Islet of Langerhans (tissue), 1 donor: ENCODE results near the gene BOC.

Experiments
- FAIRE-seq: peaks from one replicate; lab custom pipeline; 2011; peaks lifted over from hg19 to GRCh38; lab: Jason Lieb, UNC

Gene BOC

GRCh38 chr3:113186566-113186965, 24.8 kb upstream of the BOC start:
- FAIRE-seq: peak; percentile 51

- no peak for FAIRE-seq
Measured at GRCh38 chr3:113193288-113193687, 18.1 kb upstream of the BOC start.

GRCh38 chr3:113193719-113194118, 17.6 kb upstream of the BOC start:
- no peak for FAIRE-seq

- FAIRE-seq: peak; percentile 94
Measured at GRCh38 chr3:113194823-113195401, 16.4 kb upstream of the BOC start.

- no peak for FAIRE-seq
Measured at GRCh38 chr3:113200351-113200750, 11.0 kb upstream of the BOC start.

- no peak for FAIRE-seq
Measured at GRCh38 chr3:113200946-113201345, 10.4 kb upstream of the BOC start.

- FAIRE-seq: no peak
Measured at GRCh38 chr3:113204371-113204770, 7.0 kb upstream of the BOC start.

GRCh38 chr3:113205481-113205880, 5.9 kb upstream of the BOC start:
- FAIRE-seq: no peak

- FAIRE-seq: no peak
Measured at GRCh38 chr3:113210604-113211329, 590 bp upstream of the BOC start.

GRCh38 chr3:113212150-113212843, 940 bp downstream of the BOC start:
- FAIRE-seq: no peak

- no peak for FAIRE-seq
Measured at GRCh38 chr3:113212844-113213375, 1.6 kb downstream of the BOC start.

- no peak for FAIRE-seq
Measured at GRCh38 chr3:113213896-113214587, 2.7 kb downstream of the BOC start.

- no peak for FAIRE-seq
Measured at GRCh38 chr3:113214917-113215595, 3.7 kb downstream of the BOC start.

- FAIRE-seq: no peak
Measured at GRCh38 chr3:113216393-113216792, 5.0 kb downstream of the BOC start.

GRCh38 chr3:113218011-113218680, 6.8 kb downstream of the BOC start:
- no peak for FAIRE-seq

GRCh38 chr3:113218681-113219045, 7.3 kb downstream of the BOC start:
- no peak for FAIRE-seq

- no peak for FAIRE-seq
Measured at GRCh38 chr3:113219605-113220300, 8.4 kb downstream of the BOC start.

- FAIRE-seq: no peak
Measured at GRCh38 chr3:113220721-113221120, 9.4 kb downstream of the BOC start.

GRCh38 chr3:113221721-113222257, 10.4 kb downstream of the BOC start:
- FAIRE-seq: no peak

GRCh38 chr3:113222451-113223086, 11.2 kb downstream of the BOC start:
- no peak for FAIRE-seq
